Esophagus muscularis mucosa (tissue), 4 donors: ENCODE data around the gene DNAJC5. TPM values are rescaled to one million over a fixed set of nuclear protein-coding genes. Genes with fewer than 3 reads are reported as not detected.

Experiments used
- DNase-seq: peaks from one replicate; pipeline ENCODE4 v3.0.0-alpha.2; 2017; ENCODE audit errors: extremely low spot score
- H3K27ac ChIP-seq, 4 donors: fragments of 200-600 bp; sonication (generic); replicated peaks in 1 of 4; 1 replicate in 3 of 4; 2 replicates in 1 of 4; pipeline ENCODE4 v1.5.1; 2016 to 2019; ENCODE audit warnings: mild to moderate bottlenecking in 1 of 4
- H3K27me3 ChIP-seq, 4 donors: fragments of 200-600 bp; sonication (generic); one replicate each; pipeline versions ENCODE4 v1.5.1 to v1.6.0; 2016 to 2019
- H3K36me3 ChIP-seq, 4 donors: fragments of 200-600 bp; sonication (generic); one replicate each; pipeline ENCODE4 v1.5.1; 2016 to 2019
- H3K4me1 ChIP-seq, 4 donors: fragments of 200-600 bp; sonication (generic); one replicate each; pipeline ENCODE4 v1.5.1; 2016 to 2019
- H3K4me3 ChIP-seq, 4 donors: fragments of 200-600 bp; sonication (generic); 1 replicate in 2 of 4; 2 replicates in 2 of 4; pipeline ENCODE4 v1.5.1; 2016 to 2019; ENCODE audit warnings: mild to moderate bottlenecking in 4 of 4, moderate library complexity in 1 of 4
- H3K9me3 ChIP-seq, 4 donors: fragments of 200-600 bp; sonication (generic); 1 replicate in 3 of 4; 2 replicates in 1 of 4; pipeline ENCODE4 v1.5.1; 2016 to 2019
- CTCF ChIP-seq, 3 experiments: fragments of 200-600 bp in 2 of 3; fragments of 450-650 bp in 1 of 3; sonication (generic) in 2 of 3; IDR thresholded peaks; one replicate each; pipeline ENCODE4 v1.5.1; 2017 to 2019; ENCODE audit warnings: antibody characterized with exemption in 3 of 3, mild to moderate bottlenecking in 2 of 3, moderate library complexity in 1 of 3
- EP300 ChIP-seq: sonication (generic); formaldehyde crosslinking; IDR thresholded peaks from one replicate; pipeline ENCODE4 v1.6.1; 2017; ENCODE audit warnings: antibody characterized with exemption
- POLR2A ChIP-seq: fragments of 450-650 bp; IDR thresholded peaks from one replicate; pipeline ENCODE4 v1.6.1; 2017; ENCODE audit warnings: antibody characterized with exemption, moderate library complexity, mild to moderate bottlenecking, low read depth
- POLR2AphosphoS5 ChIP-seq, 2 donors: sonication (generic); formaldehyde crosslinking; IDR thresholded peaks; one replicate each; pipeline ENCODE4 v1.6.1; 2017; ENCODE audit warnings: antibody characterized with exemption in 2 of 2
- WGBS: methylation state at CpG from one replicate; pipeline ENCODE4 v1.1.5; 2018; 5-methylcytosine and 5-hydroxymethylcytosine counted together
- intact Hi-C: fragments of 100-400 bp; cut with DNase I; formaldehyde crosslinking; loops from one replicate; pipeline ENCODE4 v1.15.1; 2023
- total RNA-seq, 4 donors: library from RNA; depleted of rRNA; stranded (reverse); fragments of >200 nt; gene quantifications; one replicate each; pipeline versions ENCODE4 v1.1.0 to v1.2.1, GENCODE V29; 2016

Gene DNAJC5
- total RNA-seq, 4 donors from 2014 or later = 39.5 to 64.9 (median 53.1) TPM

- H3K27me3 ChIP-seq = no peaks in the 10 kb centered on the region
- intact Hi-C loops = loop anchor here (2.0 kb wide), 1 partner anchor 38 kb away; no protein-coding TSS in a partner anchor
- no peak overlapping the region for H3K4me3 ChIP-seq
- H3K36me3 ChIP-seq = peaks cover 38 to 67% (median 66%) of the 10 kb centered on the region in 4 donors
- H3K27ac ChIP-seq = peak overlapping the region in 2 of 4 donors; percentile 9 to 46
- peaks cover 54 to 65% (median 59%) of the 10 kb centered on the region in 4 donors for H3K4me1 ChIP-seq
- DNase-seq = no peak
- 93% methylated on average over 26 of the region's 35 CpGs for WGBS
- H3K9me3 ChIP-seq = no peaks in the 10 kb centered on the region
- TF ChIP-seq EP300 (no peak), POLR2A (no peak), POLR2AphosphoS5 (IDR thresholded peaks at IDR 0.05) (no peak), CTCF (IDR thresholded peaks at IDR 0.05) (no peak)
Observed at GRCh38 chr20:63944078-63944941, 49.4 kb downstream of the DNAJC5 start.

- intact Hi-C loops = loop anchor here (2.0 kb wide), 1 partner anchor 38 kb away; no protein-coding TSS in a partner anchor
- no peaks in the 10 kb centered on the region for H3K27me3 ChIP-seq
- DNase-seq = no peak
- 85% methylated on average over 13 of the region's 17 CpGs for WGBS
- peaks cover 36 to 59% (median 57%) of the 10 kb centered on the region in 4 donors for H3K36me3 ChIP-seq
- no peak overlapping the region for H3K4me3 ChIP-seq
- no peaks in the 10 kb centered on the region for H3K9me3 ChIP-seq
- peak overlapping the region in 1 of 4 donors; percentile 9 for H3K27ac ChIP-seq
- TF ChIP-seq POLR2A = no peak
- TF ChIP-seq POLR2AphosphoS5 (IDR thresholded peaks at IDR 0.05) = no peak
- no peak for TF ChIP-seq EP300
- no peak for TF ChIP-seq CTCF (IDR thresholded peaks at IDR 0.05)
- peaks cover 62 to 70% (median 67%) of the 10 kb centered on the region in 4 donors for H3K4me1 ChIP-seq
Observed at GRCh38 chr20:63945031-63945658, 50.2 kb downstream of the DNAJC5 start.

GRCh38 chr20:63945921-63946920 lies 51.3 kb downstream of the DNAJC5 start:
- DNase-seq = no peak
- no peaks in the 10 kb centered on the region for H3K9me3 ChIP-seq
- H3K4me1 ChIP-seq = peaks cover 72 to 78% (median 76%) of the 10 kb centered on the region in 4 donors
- no peaks in the 10 kb centered on the region for H3K27me3 ChIP-seq
- TF ChIP-seq EP300 = no peak
- TF ChIP-seq CTCF (IDR thresholded peaks at IDR 0.05) = no peak
- no peak for TF ChIP-seq POLR2A
- no peak for TF ChIP-seq POLR2AphosphoS5 (IDR thresholded peaks at IDR 0.05)
- no peak overlapping the region for H3K4me3 ChIP-seq
- 94% methylated on average over 31 of the region's 39 CpGs for WGBS
- H3K27ac ChIP-seq = peak overlapping the region in 2 of 4 donors; percentile 88 to 93
- intact Hi-C loops = loop anchor here (2.0 kb wide), 1 partner anchor 39 kb away; no protein-coding TSS in a partner anchor
- peaks cover 28 to 50% (median 48%) of the 10 kb centered on the region in 4 donors for H3K36me3 ChIP-seq

GRCh38 chr20:63946986-63947637 lies 52.2 kb downstream of the DNAJC5 start:
- peaks cover 28 to 46% (median 45%) of the 10 kb centered on the region in 4 donors for H3K36me3 ChIP-seq
- DNase-seq = no peak
- H3K27ac ChIP-seq = peak overlapping the region; percentile 86 to 93 (median 88)
- H3K9me3 ChIP-seq = no peaks in the 10 kb centered on the region
- H3K4me3 ChIP-seq = no peak overlapping the region
- WGBS = 85% methylated on average over 12 of the region's 15 CpGs
- TF ChIP-seq EP300 (no peak), CTCF (IDR thresholded peaks at IDR 0.05) (no peak), POLR2AphosphoS5 (IDR thresholded peaks at IDR 0.05) (no peak), POLR2A (no peak)
- intact Hi-C loops = no loop called here
- no peaks in the 10 kb centered on the region for H3K27me3 ChIP-seq
- peaks cover 77 to 87% (median 82%) of the 10 kb centered on the region in 4 donors for H3K4me1 ChIP-seq
